Measurements from ENCODE around the gene BEX5.

Gene BEX5

DNA sequence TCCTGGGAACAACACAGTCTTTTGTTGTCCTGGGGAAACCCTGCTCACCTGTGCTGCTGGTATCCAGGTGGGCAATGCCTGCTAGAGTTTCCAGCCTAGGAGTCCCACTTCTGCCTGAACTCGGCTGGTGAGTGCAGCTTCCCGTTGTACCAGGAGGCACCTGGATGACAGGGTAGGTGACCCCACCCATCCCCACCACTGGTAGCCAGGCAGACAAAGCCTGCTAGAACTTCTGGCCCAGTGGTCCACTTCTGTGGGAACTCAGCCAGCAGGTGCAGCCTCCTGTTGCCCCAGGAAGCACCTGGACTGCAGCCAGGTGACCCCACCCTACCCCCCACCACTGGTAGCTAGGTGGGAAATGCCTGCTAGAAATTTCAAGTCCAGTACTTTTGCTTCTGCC is 40.0 kb downstream of the BEX5 start:
- DNase-seq (no peak), ATAC-seq (replicated peaks) (no peak)
- peaks cover 6% of the 10 kb centered on the region in 2 donors for H3K9me3 Mint-ChIP-seq
- no peaks in the 10 kb centered on the region for H3K4me1 Mint-ChIP-seq
- no peaks in the 10 kb centered on the region for H3K36me3 Mint-ChIP-seq
- no peak overlapping the region for H3K27ac Mint-ChIP-seq
- H3K4me3 Mint-ChIP-seq = no peak overlapping the region
- H3K27me3 Mint-ChIP-seq = no peaks in the 10 kb centered on the region

GRCh38 chrX:102113367-102113766 is 42.4 kb downstream of the BEX5 start:
- H3K9me3 Mint-ChIP-seq = peaks cover 6 to 8% of the 10 kb centered on the region in 2 donors
- H3K4me3 Mint-ChIP-seq = no peak overlapping the region
- H3K4me1 Mint-ChIP-seq = no peaks in the 10 kb centered on the region
- DNase-seq (no peak), ATAC-seq (replicated peaks) (no peak)
- no peaks in the 10 kb centered on the region for H3K27me3 Mint-ChIP-seq
- H3K36me3 Mint-ChIP-seq = no peaks in the 10 kb centered on the region
- H3K27ac Mint-ChIP-seq = no peak overlapping the region

Data from stimulated activated naive B cell treated with anti-CD40 and anti-IgM and Interleukin-4, amounts not matched to agents 10 μg/mL and 1 μg/mL and 100 μg/mL, for 72 hours (primary cell).